ENCODE results near the gene SPINK7. TPM values are rescaled to one million over a fixed set of nuclear protein-coding genes. Genes with fewer than 3 reads are reported as not detected.

The SPINK7 gene
- total RNA-seq, 1 experiment from 2014 or later, result not detected

DNA sequence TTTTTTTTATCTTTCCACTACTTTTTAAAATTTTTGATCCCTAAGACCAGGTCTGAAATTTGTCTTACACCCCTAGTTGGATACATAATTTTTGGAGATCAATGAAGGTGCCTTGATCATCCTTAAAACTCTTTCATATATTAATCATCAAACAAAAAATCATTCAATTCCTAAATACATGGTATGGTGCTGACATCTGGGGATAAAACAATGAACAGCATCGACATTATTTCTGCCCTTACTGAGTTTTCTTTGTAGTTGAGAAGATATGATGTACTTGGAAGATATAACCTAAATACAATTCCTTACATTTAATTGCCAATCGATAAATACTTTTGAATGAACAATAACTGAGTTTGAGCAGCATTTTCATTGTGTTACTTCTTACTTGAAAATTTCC is 41.4 kb downstream of the SPINK7 start:
- H3K27me3 Mint-ChIP-seq (ENCODE audit: unreplicated experiment), result no peaks in the 10 kb centered on the region
- intact Hi-C loops (cut with micrococcal nuclease; ENCODE audit: unreplicated experiment), result loop anchor here (1.0 to 5.0 kb wide), 3 partner anchors 63 to 406 kb away; no protein-coding TSS in a partner anchor
- H3K27ac Mint-ChIP-seq (ENCODE audit: unreplicated experiment), result no peak overlapping the region
- TF ChIP-seq, protein P1, sequence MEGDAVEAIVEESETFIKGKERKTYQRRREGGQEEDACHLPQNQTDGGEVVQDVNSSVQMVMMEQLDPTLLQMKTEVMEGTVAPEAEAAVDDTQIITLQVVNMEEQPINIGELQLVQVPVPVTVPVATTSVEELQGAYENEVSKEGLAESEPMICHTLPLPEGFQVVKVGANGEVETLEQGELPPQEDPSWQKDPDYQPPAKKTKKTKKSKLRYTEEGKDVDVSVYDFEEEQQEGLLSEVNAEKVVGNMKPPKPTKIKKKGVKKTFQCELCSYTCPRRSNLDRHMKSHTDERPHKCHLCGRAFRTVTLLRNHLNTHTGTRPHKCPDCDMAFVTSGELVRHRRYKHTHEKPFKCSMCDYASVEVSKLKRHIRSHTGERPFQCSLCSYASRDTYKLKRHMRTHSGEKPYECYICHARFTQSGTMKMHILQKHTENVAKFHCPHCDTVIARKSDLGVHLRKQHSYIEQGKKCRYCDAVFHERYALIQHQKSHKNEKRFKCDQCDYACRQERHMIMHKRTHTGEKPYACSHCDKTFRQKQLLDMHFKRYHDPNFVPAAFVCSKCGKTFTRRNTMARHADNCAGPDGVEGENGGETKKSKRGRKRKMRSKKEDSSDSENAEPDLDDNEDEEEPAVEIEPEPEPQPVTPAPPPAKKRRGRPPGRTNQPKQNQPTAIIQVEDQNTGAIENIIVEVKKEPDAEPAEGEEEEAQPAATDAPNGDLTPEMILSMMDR (IDR thresholded peaks at IDR 0.05; ENCODE audit: unreplicated experiment), result no peak
- no peaks in the 10 kb centered on the region for H3K9me3 Mint-ChIP-seq (ENCODE audit: low read depth, unreplicated experiment)
- CTCF ChIA-PET, result interaction anchor here (2.2 kb wide), 1 partner anchor 40 kb away, joined by 5 read pairs; no protein-coding TSS in a partner anchor
- no TSS peak for BruUV-seq (replicated peaks)
- no peaks in the 10 kb centered on the region for H3K36me3 Mint-ChIP-seq (ENCODE audit: insufficient read depth, unreplicated experiment)
- no peak overlapping the region for H3K4me3 Mint-ChIP-seq (ENCODE audit: low read depth, unreplicated experiment)
- no peaks in the 10 kb centered on the region for H3K4me1 Mint-ChIP-seq (ENCODE audit: low read depth, unreplicated experiment)
- DNase-seq, result no peak

DNA sequence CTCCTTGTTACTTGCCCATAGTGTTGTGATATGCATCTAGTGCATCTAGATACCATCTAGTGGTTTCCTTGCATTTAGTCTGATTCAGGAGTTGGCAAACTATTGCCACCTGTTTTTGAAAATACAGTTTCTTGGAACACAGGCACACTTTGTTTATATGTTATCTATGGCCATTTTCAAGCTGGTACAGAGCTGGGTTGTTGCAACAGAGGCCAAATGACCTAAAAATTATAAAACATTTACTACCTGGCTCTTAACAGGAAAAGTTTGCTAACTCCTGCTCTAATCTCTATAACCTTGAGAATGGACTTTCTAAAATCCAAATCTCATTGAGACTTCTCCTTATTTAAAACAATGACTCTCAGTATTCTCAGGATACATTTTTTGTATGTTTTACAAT is 52.1 kb downstream of the SPINK7 start:
- H3K27me3 Mint-ChIP-seq (ENCODE audit: unreplicated experiment), result no peaks in the 10 kb centered on the region
- no peak overlapping the region for H3K27ac Mint-ChIP-seq (ENCODE audit: unreplicated experiment)
- H3K4me1 Mint-ChIP-seq (ENCODE audit: low read depth, unreplicated experiment), result no peaks in the 10 kb centered on the region
- CTCF ChIA-PET, result interaction anchor here (0.7 kb wide), 1 partner anchor 80 kb away, joined by 3 read pairs; no protein-coding TSS in a partner anchor
- DNase-seq, result no peak
- BruUV-seq (replicated peaks), result no TSS peak
- H3K36me3 Mint-ChIP-seq (ENCODE audit: insufficient read depth, unreplicated experiment), result no peaks in the 10 kb centered on the region
- H3K4me3 Mint-ChIP-seq (ENCODE audit: low read depth, unreplicated experiment), result no peak overlapping the region
- H3K9me3 Mint-ChIP-seq (ENCODE audit: low read depth, unreplicated experiment), result peaks cover 3% of the 10 kb centered on the region
- TF ChIP-seq, protein P1 (IDR thresholded peaks at IDR 0.05; ENCODE audit: unreplicated experiment), result no peak
- intact Hi-C loops (cut with micrococcal nuclease; ENCODE audit: unreplicated experiment), result no loop called here

Other genes with a start within 250 kb of the SPINK7 start
- 2.5 and 3.1 TPM in 2 replicates for gene SPINK5, start 248.4 kb upstream of the SPINK7 start, total RNA-seq (2022)
- gene SPINK14, start 143.9 kb upstream of the SPINK7 start, total RNA-seq (2022), result not detected in 2 replicates
- gene SPINK6, start 109.4 kb upstream of the SPINK7 start, total RNA-seq (2022), result not detected in 2 replicates
- not detected in 2 replicates for gene MARCOL, start 73.9 kb upstream of the SPINK7 start, total RNA-seq (2022)
- gene SPINK13, start 43.6 kb upstream of the SPINK7 start, total RNA-seq (2022), result not detected in 2 replicates
- not detected in 2 replicates for gene SPINK9, start 23.1 kb downstream of the SPINK7 start, total RNA-seq (2022)
- gene FBXO38, start 71.5 kb downstream of the SPINK7 start, total RNA-seq (2022), result 53.1 and 59.2 TPM in 2 replicates